Karpas-422 (cell line): Measurements from ENCODE around the gene SEMA4C. TPM values are rescaled to one million over a fixed set of nuclear protein-coding genes. Genes with fewer than 3 reads are reported as not detected.

Experiments
- DNase-seq: peaks from one replicate; pipeline ENCODE4 v3.0.0-alpha.2; 2015
- H2AFZ ChIP-seq: fragments of 200-600 bp; sonication (generic); 2 replicates; pipeline ENCODE4 v1.6.1; 2014; ENCODE audit warnings: antibody characterized with exemption, low read length, mixed read lengths
- H3K27ac ChIP-seq: fragments of 200-600 bp; sonication (generic); 2 replicates; pipeline ENCODE4 v1.5.1; 2014; ENCODE audit warnings: mild to moderate bottlenecking, low read length, moderate library complexity
- H3K27me3 ChIP-seq: fragments of 200-600 bp; sonication (generic); 2 replicates; pipeline ENCODE4 v1.6.1; 2014; ENCODE audit warnings: low read length, mixed read lengths
- H3K36me3 ChIP-seq: fragments of 200-600 bp; sonication (generic); 2 replicates; pipeline ENCODE4 v1.6.1; 2014; ENCODE audit warnings: low read length, mixed read lengths; ENCODE audit not compliant: insufficient read depth
- H3K4me1 ChIP-seq: fragments of 200-600 bp; sonication (generic); 2 replicates; pipeline ENCODE4 v1.6.1; 2014; ENCODE audit warnings: mild to moderate bottlenecking, low read length, mixed read lengths
- H3K4me2 ChIP-seq: fragments of 200-600 bp; sonication (generic); 2 replicates; pipeline ENCODE4 v1.6.1; 2014; ENCODE audit warnings: low read length, low read depth, mild to moderate bottlenecking; ENCODE audit not compliant: poor library complexity, severe bottlenecking
- H3K4me3 ChIP-seq: fragments of 200-600 bp; sonication (generic); 2 replicates; pipeline ENCODE4 v1.5.1; 2014; ENCODE audit warnings: mild to moderate bottlenecking, antibody characterized with exemption, low read length, mixed read lengths
- H3K79me2 ChIP-seq: fragments of 200-600 bp; sonication (generic); 2 replicates; pipeline ENCODE4 v1.6.1; 2014; ENCODE audit warnings: mild to moderate bottlenecking, low read length, mixed read lengths
- H3K9ac ChIP-seq: fragments of 200-600 bp; sonication (generic); 2 replicates; pipeline ENCODE4 v1.6.0; 2014; ENCODE audit warnings: low read length
- H3K9me2 ChIP-seq: fragments of 200-600 bp; sonication (generic), shearing (Covaris generic); replicated peaks from 2 replicates; pipeline ENCODE4 v1.6.0; 2014; ENCODE audit warnings: mild to moderate bottlenecking, low read length, moderate library complexity; ENCODE audit not compliant: insufficient read depth
- H3K9me3 ChIP-seq: fragments of 300-700, 200-600 bp; sonication (generic); 2 replicates; pipeline ENCODE4 v1.6.1; 2014; ENCODE audit warnings: low read length, mixed read lengths
- H4K20me1 ChIP-seq: fragments of 200-600 bp; sonication (generic); 2 replicates; pipeline ENCODE4 v1.6.1; 2014; ENCODE audit warnings: mild to moderate bottlenecking, antibody characterized with exemption, low read length, low read depth; ENCODE audit not compliant: insufficient read depth
- total RNA-seq: library from RNA; depleted of rRNA; stranded (reverse); fragments of >200 nt; shearing (Covaris generic); gene quantifications from 2 replicates; pipeline ENCODE4 v1.2.3, GENCODE V29; 2014; ENCODE audit warnings: low replicate concordance; rRNA removed

SEMA4C gene
- total RNA-seq, 1 experiment from 2014 or later, result 2.5 TPM

GRCh38 chr2:96815326-96816126 lies 54.4 kb downstream of the SEMA4C start:
- Histone ChIP-seq H3K9me2 (no peaks in the 10 kb centered on the region), H3K4me2 (peak overlapping the region; percentile 86), H2AFZ (peak overlapping the region; percentile 94), H3K9me3 (no peaks in the 10 kb centered on the region), H3K79me2 (peaks cover 36% of the 10 kb centered on the region), H3K27me3 (no peaks in the 10 kb centered on the region), H3K4me1 (peaks cover 52% of the 10 kb centered on the region), H3K4me3 (peak overlapping the region; percentile 73), H3K9ac (peak overlapping the region; percentile 86), H3K36me3 (0 out of 2 replicates have a peak, but pooled peaks cover 4% of the 10 kb centered on the region), H3K27ac (no peak overlapping the region), H4K20me1 (peaks cover 8% of the 10 kb centered on the region; the same call in 1 of the 2 replicates)
- DNase-seq, result peak; percentile 65

- Histone ChIP-seq H3K9me3 (no peaks in the 10 kb centered on the region), H4K20me1 (peaks cover 6% of the 10 kb centered on the region; the same call in 1 of the 2 replicates), H3K79me2 (peaks cover 18% of the 10 kb centered on the region)
Observed at GRCh38 chr2:96813656-96814055, 56.2 kb downstream of the SEMA4C start.

GRCh38 chr2:96811917-96812316 lies 58.0 kb downstream of the SEMA4C start:
- Histone ChIP-seq H3K4me1 (peaks cover 17% of the 10 kb centered on the region), H3K36me3 (no peaks in the 10 kb centered on the region), H3K9ac (no peak overlapping the region), H3K27ac (no peak overlapping the region), H3K9me3 (no peaks in the 10 kb centered on the region), H4K20me1 (no peaks in the 10 kb centered on the region), H3K79me2 (peaks cover under 1% of the 10 kb centered on the region; the same call in 1 of the 2 replicates), H2AFZ (no peak overlapping the region), H3K4me2 (no peak overlapping the region), H3K4me3 (no peak overlapping the region), H3K9me2 (no peaks in the 10 kb centered on the region), H3K27me3 (no peaks in the 10 kb centered on the region)
- DNase-seq, result no peak

More at GRCh38 chr2:96813656-96814055, 56.2 kb downstream of the SEMA4C start:
- H3K4me2 ChIP-seq, result no peak overlapping the region
- H3K4me3 ChIP-seq, result no peak overlapping the region
- 0 out of 2 replicates have a peak, but pooled peaks cover 3% of the 10 kb centered on the region for H3K36me3 ChIP-seq
- no peaks in the 10 kb centered on the region for H3K27me3 ChIP-seq
- H3K27ac ChIP-seq, result no peak overlapping the region
- no peak for DNase-seq
- H3K4me1 ChIP-seq, result peaks cover 33% of the 10 kb centered on the region
- H3K9me2 ChIP-seq, result no peaks in the 10 kb centered on the region
- H3K9ac ChIP-seq, result no peak overlapping the region
- no peak overlapping the region for H2AFZ ChIP-seq

GRCh38 chr2:96810783-96811192 lies 59.1 kb downstream of the SEMA4C start:
- no peak overlapping the region for H3K27ac ChIP-seq
- no peaks in the 10 kb centered on the region for H3K27me3 ChIP-seq
- H3K4me1 ChIP-seq, result peaks cover 26% of the 10 kb centered on the region
- no peak overlapping the region for H3K4me2 ChIP-seq
- no peak overlapping the region for H3K9ac ChIP-seq
- H3K9me3 ChIP-seq, result no peaks in the 10 kb centered on the region
- H3K79me2 ChIP-seq, result no peaks in the 10 kb centered on the region
- no peaks in the 10 kb centered on the region for H3K9me2 ChIP-seq
- no peaks in the 10 kb centered on the region for H3K36me3 ChIP-seq
- H3K4me3 ChIP-seq, result no peak overlapping the region
- no peak overlapping the region for H2AFZ ChIP-seq
- no peaks in the 10 kb centered on the region for H4K20me1 ChIP-seq
- no peak for DNase-seq

GRCh38 chr2:96809951-96810782 lies 59.7 kb downstream of the SEMA4C start:
- H3K4me2 ChIP-seq, result no peak overlapping the region
- no peaks in the 10 kb centered on the region for H3K9me2 ChIP-seq
- no peak for DNase-seq
- H3K4me1 ChIP-seq, result peaks cover 24% of the 10 kb centered on the region
- no peaks in the 10 kb centered on the region for H4K20me1 ChIP-seq
- no peak overlapping the region for H3K4me3 ChIP-seq
- no peak overlapping the region for H2AFZ ChIP-seq
- H3K9ac ChIP-seq, result no peak overlapping the region
- no peaks in the 10 kb centered on the region for H3K79me2 ChIP-seq
- no peaks in the 10 kb centered on the region for H3K9me3 ChIP-seq
- no peaks in the 10 kb centered on the region for H3K27me3 ChIP-seq
- H3K27ac ChIP-seq, result no peak overlapping the region
- no peaks in the 10 kb centered on the region for H3K36me3 ChIP-seq

Other genes with a start within 250 kb of the SEMA4C start
- 24.7 and 40.6 TPM in 2 replicates for gene KANSL3, start 231.8 kb downstream of the SEMA4C start, total RNA-seq
- not detected in 2 replicates for gene FER1L5, start 227.3 kb downstream of the SEMA4C start, total RNA-seq
- 6.3 and 23.5 TPM in 2 replicates for gene LMAN2L, start 130.0 kb downstream of the SEMA4C start, total RNA-seq
- gene CNNM4, start 109.2 kb downstream of the SEMA4C start, total RNA-seq, result 5.6 and 6.4 TPM in 2 replicates
- 7.0 and 7.9 TPM in 2 replicates for gene CNNM3, start 53.8 kb downstream of the SEMA4C start, total RNA-seq
- 1.6 and 9.8 TPM in 2 replicates for gene ANKRD23, start 26.1 kb downstream of the SEMA4C start, total RNA-seq
- 11.1 and 12.5 TPM in 2 replicates for gene ANKRD39, start 12.1 kb downstream of the SEMA4C start, total RNA-seq
- gene FAM178B, start 116.5 kb upstream of the SEMA4C start, total RNA-seq, result not detected in 2 replicates
- gene FAHD2B, start 224.8 kb upstream of the SEMA4C start, total RNA-seq, result 33.0 and 42.8 TPM in 2 replicates
- 57.3 and 84.2 TPM in 2 replicates for gene ANKRD36, start 243.1 kb upstream of the SEMA4C start, total RNA-seq